HepG2 (cell line): Measurements from ENCODE around the gene MINDY3. TPM values are rescaled to one million over a fixed set of nuclear protein-coding genes. Genes with fewer than 3 reads are reported as not detected.

ENCODE experiments used
- ATAC-seq: fragments of 200-7000 bp; cut with Tn5 transposase; 3 replicates; pipeline ENCODE4 v1.9.1; 2020; ENCODE audit warnings: mild to moderate bottlenecking, moderate library complexity
- BruUV-seq: library from RNA; stranded (reverse); fragments of 400-500 nt; replicated peaks from 2 replicates; lab custom pipeline; 2021; lab: Mats Ljungman, UMichigan
- CTCF ChIA-PET: fragments of 300-600 bp; formaldehyde crosslinking; extraction: SDS; loops from one replicate; lab custom pipeline; 2021; ENCODE audit warnings: low total read pairs, inconsistent platforms, low intra/inter-chr PET ratio; lab: Yijun Ruan, JAX
- POLR2A ChIA-PET: fragments of 350-600 bp; sonication (Branson Sonifier 250); formaldehyde crosslinking; loops from one replicate; lab custom pipeline; 2020; ENCODE audit warnings: antibody characterized with exemption, inconsistent platforms; lab: Yijun Ruan, JAX
- DNase-seq: peaks from one replicate; pipeline ENCODE4 v3.0.0-alpha.2; 2015; ENCODE audit warnings: low spot score
- FAIRE-seq: peaks from 3 replicates; lab custom pipeline; 2011; peaks lifted over from hg19 to GRCh38; lab: Jason Lieb, UNC
- H2AFZ ChIP-seq: one replicate; pipeline ENCODE4 v1.6.1; 2011; ENCODE audit warnings: low read length, inconsistent platforms
- H3K27ac ChIP-seq: fragments of 300-600 bp; 3 replicates; pipeline ENCODE4 v1.8.0; 2011; ENCODE audit warnings: mixed run types, mild to moderate bottlenecking, mixed read lengths, low read length, inconsistent platforms; ENCODE audit not compliant: insufficient read depth; ENCODE audit errors: extremely low read length
- H3K27me3 ChIP-seq, 2 experiments: fragments of 200-600 bp in 1 of 2; 2 replicates in 1 of 2; 3 replicates in 1 of 2; pipeline versions ENCODE4 v1.6.0 to v1.8.0; 2011; ENCODE audit warnings: low read length in 2 of 2, mild to moderate bottlenecking in 2 of 2, moderate library complexity in 2 of 2, inconsistent platforms in 1 of 2; ENCODE audit not compliant: insufficient read depth in 2 of 2, control insufficient read depth in 1 of 2
- H3K36me3 ChIP-seq, 2 experiments: fragments of 200-600 bp in 1 of 2; replicated peaks in 1 of 2; 2 replicates in 1 of 2; 3 replicates in 1 of 2; pipeline versions ENCODE4 v1.5.1 to v1.8.0; 2011; ENCODE audit warnings: low read length in 2 of 2, inconsistent platforms in 1 of 2; ENCODE audit not compliant: insufficient read depth in 2 of 2, control insufficient read depth in 1 of 2
- H3K4me1 ChIP-seq: 2 replicates; pipeline ENCODE4 v1.5.1; 2012; ENCODE audit warnings: low read length, inconsistent platforms; ENCODE audit not compliant: insufficient read depth
- H3K4me2 ChIP-seq: 2 replicates; pipeline ENCODE4 v1.6.0; 2011; ENCODE audit warnings: low read depth, low read length, inconsistent platforms
- H3K4me3 ChIP-seq, 3 experiments: fragments of 200-600 bp in 1 of 3; sonication (generic), shearing (Covaris generic) in 1 of 3; replicated peaks in 1 of 3; 2 replicates each; pipeline ENCODE4 v1.5.1; 2011 to 2016; ENCODE audit warnings: low read length in 3 of 3, inconsistent platforms in 2 of 3, low read depth in 2 of 3, mild to moderate bottlenecking in 2 of 3, control low read depth in 1 of 3, mixed read lengths in 1 of 3; ENCODE audit not compliant: insufficient read depth in 1 of 3
- H3K79me2 ChIP-seq: one replicate; pipeline ENCODE4 v1.6.1; 2011; ENCODE audit warnings: low read length, inconsistent platforms; ENCODE audit not compliant: insufficient read depth
- H3K9ac ChIP-seq: 2 replicates; pipeline ENCODE4 v1.6.0; 2011; ENCODE audit warnings: mild to moderate bottlenecking, low read depth, low read length, inconsistent platforms; ENCODE audit not compliant: insufficient read depth
- H3K9me3 ChIP-seq: 2 replicates; pipeline ENCODE4 v1.5.1; 2012; ENCODE audit warnings: mild to moderate bottlenecking, low read length
- H4K20me1 ChIP-seq: 2 replicates; pipeline ENCODE4 v1.6.0; 2011; ENCODE audit warnings: inconsistent platforms, mild to moderate bottlenecking, low read length, moderate library complexity; ENCODE audit not compliant: insufficient read depth
- GPBP1L1 ChIP-seq: sonication (generic); formaldehyde crosslinking; IDR thresholded peaks from 2 replicates; pipeline ENCODE4 v1.5.0; 2020; ENCODE audit warnings: mild to moderate bottlenecking, missing genetic modification reagents
- HNRNPUL1 ChIP-seq: fragments of 200-400 bp; formaldehyde crosslinking; IDR thresholded peaks from 2 replicates; pipeline ENCODE4 v1.6.1; 2017; ENCODE audit warnings: low read depth, mild to moderate bottlenecking, low read length, moderate library complexity
- IRF2 ChIP-seq: IDR thresholded peaks from 2 replicates; pipeline ENCODE4 v1.6.1; 2018; ENCODE audit warnings: missing genetic modification reagents, missing compliant biosample characterization
- NR1H2 ChIP-seq: sonication (generic); formaldehyde crosslinking; IDR thresholded peaks from 2 replicates; pipeline ENCODE4 v1.8.1; 2022; ENCODE audit warnings: low read depth, missing genetic modification reagents, borderline replicate concordance
- PITX1 ChIP-seq: sonication (generic); formaldehyde crosslinking; IDR thresholded peaks from 2 replicates; pipeline ENCODE4 v1.5.1; 2020; ENCODE audit warnings: mild to moderate bottlenecking, missing genetic modification reagents
- PLRG1 ChIP-seq: fragments of 450-650 bp; conservative IDR thresholded peaks from 2 replicates; pipeline ENCODE4 v1.6.1; 2016
- RARG ChIP-seq: sonication (generic); formaldehyde crosslinking; IDR thresholded peaks from 2 replicates; pipeline ENCODE4 v1.4.0; 2020; ENCODE audit warnings: low read depth, mild to moderate bottlenecking, missing genetic modification reagents
- SCMH1 ChIP-seq: sonication (generic); formaldehyde crosslinking; IDR thresholded peaks from 2 replicates; pipeline ENCODE4 v1.9.0; 2021; ENCODE audit warnings: missing genetic modification reagents, mild to moderate bottlenecking, borderline replicate concordance
- SIN3A ChIP-seq: IDR thresholded peaks from 2 replicates; pipeline ENCODE4 v1.6.1; 2011; ENCODE audit warnings: low read depth, mild to moderate bottlenecking, control low read depth, low read length, borderline replicate concordance
- SP1 ChIP-seq, 2 experiments: fragments of 450-650 bp in 1 of 2; sonication (generic) in 1 of 2; formaldehyde crosslinking in 1 of 2; IDR thresholded peaks; 2 replicates each; pipeline versions ENCODE4 v1.4.0 to v1.6.1; 2016 to 2020; ENCODE audit warnings: missing genetic modification reagents in 1 of 2
- TARDBP ChIP-seq: sonication (generic); formaldehyde crosslinking; IDR thresholded peaks from 2 replicates; pipeline ENCODE4 v1.8.0; 2022; ENCODE audit warnings: mild to moderate bottlenecking, missing genetic modification reagents
- THAP8 ChIP-seq: sonication (generic); formaldehyde crosslinking; IDR thresholded peaks from 2 replicates; pipeline ENCODE4 v1.5.1; 2020; ENCODE audit warnings: missing genetic modification reagents, mild to moderate bottlenecking, borderline replicate concordance
- ZFAT ChIP-seq: sonication (generic); formaldehyde crosslinking; conservative IDR thresholded peaks from 2 replicates; pipeline ENCODE4 v1.8.1; 2023; ENCODE audit warnings: missing genetic modification reagents, inconsistent platforms
- ZNF281 ChIP-seq: sonication (generic); formaldehyde crosslinking; IDR thresholded peaks from 2 replicates; pipeline ENCODE4 v1.4.0; 2020; ENCODE audit warnings: missing genetic modification reagents, borderline replicate concordance
- ZNF557 ChIP-seq: sonication (generic); formaldehyde crosslinking; IDR thresholded peaks from 2 replicates; pipeline ENCODE4 v1.4.0; 2020; ENCODE audit warnings: missing genetic modification reagents
- WGBS: methylation state at CpG from one replicate; pipeline ENCODE4 v1.1.6; 2017; ENCODE audit warnings: low lambda C conversion rate; 5-methylcytosine and 5-hydroxymethylcytosine counted together
- in situ Hi-C: cut with HindIII; loops from 2 replicates; pipeline ENCODE4 v1.10.0; 2017; ENCODE audit warnings: low pct_unique_long_range_greater_than_20kb; ENCODE audit not compliant: extremely low pct_ligation_motif_present
- intact Hi-C: fragments of 100-400 bp; cut with micrococcal nuclease; formaldehyde crosslinking; loops from one replicate; pipeline ENCODE4 v1.10.0; 2022; ENCODE audit not compliant: unreplicated experiment
- polyA plus RNA-seq, 8 experiments: library from polyadenylated mRNA; depleted of rRNA in 3 of 8; stranded (reverse) in 7 of 8; unstranded in 1 of 8; fragments of >200 nt; fragmentation: Illumina TruSeq in 4 of 8; extraction: Trizol in 4 of 8; gene quantifications; 2 replicates each; pipeline versions ENCODE4 v1.2.1 to v1.2.3, GENCODE V29; 2011 to 2016; ENCODE audit warnings: low read depth in 4 of 8, missing spikeins in 1 of 8, mixed read lengths in 1 of 8; ENCODE audit not compliant: insufficient read depth in 1 of 8
- total RNA-seq, 5 experiments: library from RNA; depleted of rRNA; stranded (reverse); fragments of >200 nt; fragmentation: Illumina TruSeq; extraction: Trizol; gene quantifications; 2 replicates each; pipeline ENCODE4 v1.2.3, GENCODE V29; 2016; ENCODE audit warnings: low read depth in 1 of 5

Gene MINDY3
- total and polyA plus RNA-seq, 2 of the 13 experiments (the other 11 are each of a cell fraction or from before 2014, with no cell fraction given): 6.4 to 17.5 TPM

- 1% methylated on average over 10 of the region's 10 CpGs for WGBS
- FAIRE-seq: no peak
Observed at GRCh38 chr10:15859509-15859905, 800 bp downstream of the MINDY3 start.

GRCh38 chr10:15858861-15859281 is 1.4 kb downstream of the MINDY3 start:
- CTCF ChIA-PET: no interaction called here
- peak overlapping the region; percentile 95 for H3K4me2 ChIP-seq
- TF ChIP-seq NR1H2 (CRISPR knock-in tag) (no peak), PITX1 (CRISPR knock-in tag) (no peak), ZNF281 (CRISPR knock-in tag) (no peak), GPBP1L1 (CRISPR knock-in tag) (no peak), SCMH1 (CRISPR knock-in tag) (no peak), ZFAT (CRISPR knock-in tag) (no peak), RARG (CRISPR knock-in tag) (no peak), THAP8 (no peak), IRF2 (CRISPR knock-in tag) (no peak), TARDBP (no peak), HNRNPUL1 (no peak), SP1 (IDR thresholded peaks at IDR 0.05) (no peak), SP1 (CRISPR knock-in tag; IDR thresholded peaks at IDR 0.05) (no peak)

More at GRCh38 chr10:15859509-15859905, 800 bp downstream of the MINDY3 start:
- Histone ChIP-seq H3K79me2 (peaks cover 31% of the 10 kb centered on the region), H3K9me3 (no peaks in the 10 kb centered on the region), H2AFZ (no peak overlapping the region), H4K20me1 (no peaks in the 10 kb centered on the region; the same call in 1 of the 2 replicates), H3K4me2 (peak overlapping the region; percentile 95), H3K4me3 (peak overlapping the region; percentile 83 to 90 (median 88)), H3K27ac (peak overlapping the region; percentile 55), H3K27me3 (no peaks in the 10 kb centered on the region; a peak in 1 of 5 replicates), H3K36me3 (no peaks in the 10 kb centered on the region), H3K9ac (peak overlapping the region; percentile 64), H3K4me1 (peaks cover 21% of the 10 kb centered on the region)
- TF ChIP-seq ZNF557 (CRISPR knock-in tag): 0 out of 2 replicates have a peak, but pooled peaks have one; percentile 28
- peak; percentile 47; the same call in 1 of the 2 replicates for TF ChIP-seq SIN3A
- no peak for TF ChIP-seq PLRG1
- ChIA-PET POLR2A (interaction anchor here (1.3 to 1.6 kb wide), 3 partner anchors 16 to 958 kb away, joined by 4 to 10 read pairs (median 6); partner anchors contain the start of gene RSU1), CTCF (no interaction called here)
- BruUV-seq: no TSS peak
- ATAC-seq (no peak), DNase-seq (no peak)
- in situ Hi-C loops (loop anchor here (25.0 kb wide), 1 partner anchor 1378 kb away; the partner anchor contains the start of gene VIM), intact Hi-C loops (no loop called here)

More at GRCh38 chr10:15858861-15859281, 1.4 kb downstream of the MINDY3 start:
- in situ Hi-C loops: loop anchor here (25.0 kb wide), 1 partner anchor 1378 kb away; the partner anchor contains the start of gene VIM
- Histone ChIP-seq H3K27ac (no peak overlapping the region), H3K79me2 (peaks cover 32% of the 10 kb centered on the region), H3K36me3 (no peaks in the 10 kb centered on the region), H3K9me3 (no peaks in the 10 kb centered on the region), H3K4me1 (peaks cover 21% of the 10 kb centered on the region), H2AFZ (no peak overlapping the region), H3K9ac (peak overlapping the region; percentile 64; the same call in 1 of the 2 replicates), H3K4me3 (peak overlapping the region; percentile 83 to 90 (median 88); a peak in 5 of 6 replicates), H4K20me1 (no peaks in the 10 kb centered on the region; the same call in 1 of the 2 replicates), H3K27me3 (no peaks in the 10 kb centered on the region; a peak in 1 of 5 replicates)
- no peak for DNase-seq
- intact Hi-C loops: no loop called here
- no peak for FAIRE-seq
- WGBS: 49% methylated on average over 7 of the region's 7 CpGs
- no peak for ATAC-seq
- POLR2A ChIA-PET: no interaction called here
- BruUV-seq: no TSS peak
